PC-9 (cell line): ENCODE data around the gene MBP. TPM values are rescaled to one million over a fixed set of nuclear protein-coding genes. Genes with fewer than 3 reads are reported as not detected.
"Not testable (repeated sequence)": the region's sequence is repeated elsewhere in the genome, so short reads cannot be mapped to it uniquely, and the experiment has no call there.

Experiments used
- BruUV-seq: library from RNA; stranded (reverse); fragments of 400-500 nt; replicated peaks from 2 replicates; lab custom pipeline; 2021; lab: Mats Ljungman, UMichigan
- CTCF ChIA-PET: fragments of 300-600 bp; sonication (Branson Sonifier 250); formaldehyde crosslinking; loops from one replicate; lab custom pipeline; 2022; ENCODE audit warnings: antibody characterized with exemption; lab: Charles Lee
- POLR2A ChIA-PET: fragments of 300-600 bp; sonication (Branson Sonifier 250); formaldehyde crosslinking; loops from one replicate; lab custom pipeline; 2022; ENCODE audit warnings: antibody characterized with exemption; ENCODE audit not compliant: unreplicated experiment; lab: Charles Lee
- DNase-seq, 2 experiments: peaks; one replicate each; pipeline versions ENCODE4 v3.0.0 to v3.0.0-alpha.2; 2015 to 2022; ENCODE audit warnings: mixed read lengths in 1 of 2
- H2AFZ ChIP-seq: fragments of 200-600 bp; sonication (generic); 2 replicates; pipeline ENCODE4 v1.8.1; 2017; ENCODE audit warnings: antibody characterized with exemption
- H3F3A ChIP-seq: fragments of 200-600 bp; sonication (generic); 2 replicates; pipeline ENCODE4 v1.8.1; 2017; ENCODE audit warnings: antibody characterized with exemption, mild to moderate bottlenecking, low read depth; ENCODE audit not compliant: insufficient read depth
- H3K27ac ChIP-seq: fragments of 200-600 bp; sonication (generic); 2 replicates; pipeline ENCODE4 v1.6.1; 2016; ENCODE audit warnings: mixed run types
- H3K27me3 ChIP-seq: fragments of 200-600 bp; sonication (generic); 2 replicates; pipeline ENCODE4 v1.6.1; 2016; ENCODE audit warnings: low read depth, mixed run types; ENCODE audit not compliant: insufficient read depth
- H3K36me3 ChIP-seq: fragments of 200-600 bp; sonication (generic); 2 replicates; pipeline ENCODE4 v1.6.1; 2016; ENCODE audit warnings: low read depth, mixed run types
- H3K4me1 ChIP-seq: fragments of 200-600 bp; sonication (generic); replicated peaks from 2 replicates; pipeline ENCODE4 v1.6.1; 2016; ENCODE audit warnings: mixed run types; ENCODE audit not compliant: insufficient read depth
- H3K4me2 ChIP-seq: fragments of 200-600 bp; sonication (generic); 2 replicates; pipeline ENCODE4 v1.6.1; 2017; ENCODE audit warnings: mixed run types
- H3K4me3 ChIP-seq: fragments of 200-600 bp; sonication (generic); 2 replicates; pipeline ENCODE4 v1.6.1; 2016; ENCODE audit warnings: mixed run types
- H3K79me2 ChIP-seq: fragments of 200-600 bp; sonication (generic); 2 replicates; pipeline ENCODE4 v1.6.1; 2017; ENCODE audit warnings: low read depth, mixed run types
- H3K9me2 ChIP-seq: fragments of 200-600 bp; sonication (generic); 2 replicates; pipeline ENCODE4 v1.8.1; 2017; ENCODE audit warnings: mild to moderate bottlenecking; ENCODE audit not compliant: insufficient read depth
- H3K9me3 ChIP-seq: fragments of 200-600 bp; sonication (generic); 2 replicates; pipeline ENCODE4 v1.8.1; 2016; ENCODE audit warnings: low read depth; ENCODE audit not compliant: insufficient read depth
- H4K20me1 ChIP-seq: fragments of 200-600 bp; sonication (generic); 2 replicates; pipeline ENCODE4 v1.8.1; 2017; ENCODE audit not compliant: insufficient read depth
- CTCF ChIP-seq: fragments of 200-600 bp; sonication (generic); conservative IDR thresholded peaks from 2 replicates; pipeline ENCODE4 v1.6.1; 2017; ENCODE audit warnings: mixed run types, antibody characterized with exemption, mild to moderate bottlenecking, moderate library complexity
- EZH2 ChIP-seq: fragments of 200-600 bp; sonication (generic); IDR thresholded peaks from 2 replicates; pipeline ENCODE4 v1.8.0; 2017; ENCODE audit warnings: antibody characterized with exemption, low read depth
- intact Hi-C: fragments of 100-400 bp; cut with micrococcal nuclease; formaldehyde crosslinking; loops from one replicate; pipeline ENCODE4 v1.10.0; 2022; ENCODE audit not compliant: unreplicated experiment
- total RNA-seq: library from RNA; stranded (reverse); gene quantifications from 2 replicates; pipeline ENCODE4 v1.2.3, GENCODE V29; 2021

Gene MBP
- total RNA-seq, 1 experiment from 2014 or later: 37.9 TPM

GRCh38 chr18:76948345-76948744 lies 184.2 kb downstream of the MBP start:
- CTCF ChIA-PET: no interaction called here
- intact Hi-C loops: no loop called here

DNA sequence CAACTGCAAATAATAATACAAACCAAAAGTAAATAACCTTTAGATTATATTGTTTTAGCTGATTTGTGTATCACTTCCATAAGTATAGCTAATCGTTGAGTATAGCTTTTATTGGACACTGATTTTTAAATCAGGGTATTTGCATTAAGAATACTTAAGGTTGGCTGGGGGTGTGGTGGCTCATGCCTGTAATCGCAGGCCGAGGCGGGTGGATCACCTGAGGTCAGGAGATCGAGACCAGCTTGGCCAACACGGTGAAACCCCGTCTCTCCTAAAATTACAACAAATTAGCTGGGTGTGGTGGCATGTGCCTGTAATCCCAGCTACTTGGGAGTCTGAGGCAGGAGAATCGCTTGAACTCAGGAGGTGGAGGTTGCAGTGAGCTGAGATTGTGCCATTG lies 188.2 kb downstream of the MBP start:
- H3K9me2 ChIP-seq, H3K4me2 ChIP-seq, H3F3A ChIP-seq, H3K36me3 ChIP-seq, H4K20me1 ChIP-seq, H2AFZ ChIP-seq, H3K4me1 ChIP-seq, H3K9me3 ChIP-seq, H3K27me3 ChIP-seq, H3K4me3 ChIP-seq, POLR2A ChIA-PET, intact Hi-C loops, H3K27ac ChIP-seq, DNase-seq, H3K79me2 ChIP-seq, BruUV-seq: not testable (repeated sequence)
- CTCF ChIA-PET: interaction anchor here (0.6 kb wide), 1 partner anchor 142 kb away, joined by 3 read pairs; no protein-coding TSS in a partner anchor

More at GRCh38 chr18:76948345-76948744, 184.2 kb downstream of the MBP start:
- POLR2A ChIA-PET: no interaction called here
- H3K4me2 ChIP-seq: no peak overlapping the region
- no peaks in the 10 kb centered on the region for H3K36me3 ChIP-seq
- no peak overlapping the region for H3K27ac ChIP-seq
- H3K27me3 ChIP-seq: no peaks in the 10 kb centered on the region
- DNase-seq: no peak
- no peaks in the 10 kb centered on the region for H3K9me2 ChIP-seq
- H3K4me3 ChIP-seq: no peak overlapping the region
- H3K9me3 ChIP-seq: no peaks in the 10 kb centered on the region
- no peaks in the 10 kb centered on the region for H4K20me1 ChIP-seq
- no peak for TF ChIP-seq EZH2
- no peak for TF ChIP-seq CTCF
- no peaks in the 10 kb centered on the region for H3K4me1 ChIP-seq
- H2AFZ ChIP-seq: no peak overlapping the region
- no peaks in the 10 kb centered on the region for H3K79me2 ChIP-seq
- no TSS peak for BruUV-seq
- H3F3A ChIP-seq: no peaks in the 10 kb centered on the region

DNA sequence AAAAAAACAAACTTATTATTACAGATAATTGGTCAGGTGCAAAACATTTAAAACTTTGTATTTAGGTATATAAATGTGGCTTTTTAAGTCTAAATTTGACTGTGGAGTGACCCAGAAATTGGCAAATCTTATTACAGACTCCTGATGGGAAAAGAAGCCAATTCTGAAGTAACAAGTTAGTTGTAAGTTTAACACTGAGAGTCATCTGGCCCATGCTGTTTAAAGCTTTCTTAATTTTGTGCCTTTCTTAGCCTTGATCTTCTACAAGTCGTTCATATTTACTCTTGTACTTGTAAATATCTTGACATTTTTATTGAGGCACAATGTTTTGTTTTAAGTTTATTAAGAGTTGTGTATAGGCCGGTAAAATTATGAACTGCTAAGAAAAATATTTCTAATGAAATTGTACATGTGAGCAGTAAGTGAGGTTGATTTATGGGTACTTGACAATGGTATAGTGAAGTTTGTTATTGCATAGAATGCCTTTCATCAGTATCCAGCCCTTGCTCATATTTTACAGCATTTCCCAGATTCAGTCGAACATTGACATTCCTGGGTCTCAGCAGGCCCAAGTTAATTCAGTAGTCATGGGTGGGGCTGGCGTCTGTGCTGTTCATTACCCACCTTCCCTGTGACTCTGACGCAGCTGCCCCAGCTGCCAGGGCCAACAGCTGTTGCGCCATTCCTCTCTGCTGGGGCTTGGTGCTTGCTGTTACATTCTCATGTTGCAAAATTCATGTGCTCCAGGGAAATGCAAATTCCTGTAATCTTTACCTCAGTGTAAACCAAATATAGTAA lies 188.8 kb downstream of the MBP start:
- Histone ChIP-seq H2AFZ (no peak overlapping the region), H3K9me3 (no peaks in the 10 kb centered on the region), H3K79me2 (no peaks in the 10 kb centered on the region), H3K4me2 (no peak overlapping the region), H3K4me1 (no peaks in the 10 kb centered on the region), H3K9me2 (no peaks in the 10 kb centered on the region), H3K27me3 (no peaks in the 10 kb centered on the region), H3K27ac (no peak overlapping the region), H3F3A (no peaks in the 10 kb centered on the region), H3K36me3 (no peaks in the 10 kb centered on the region), H4K20me1 (no peaks in the 10 kb centered on the region), H3K4me3 (no peak overlapping the region)
- ChIA-PET CTCF (interaction anchor here (0.6 kb wide), 1 partner anchor 141 kb away, joined by 3 read pairs; no protein-coding TSS in a partner anchor), POLR2A (no interaction called here)
- no peak for DNase-seq
- TF ChIP-seq EZH2: no peak
- no peak for TF ChIP-seq CTCF
- no TSS peak for BruUV-seq
- intact Hi-C loops: no loop called here
